ENCODE measurements around the gene ATXN10. TPM values are rescaled to one million over a fixed set of nuclear protein-coding genes. Genes with fewer than 3 reads are reported as not detected.

The ATXN10 gene
- total and polyA plus RNA-seq, 10 of the 15 experiments (the other 5 are each of a cell fraction or from before 2014, with no cell fraction given): 29.2 to 249 (median 146) TPM

DNA sequence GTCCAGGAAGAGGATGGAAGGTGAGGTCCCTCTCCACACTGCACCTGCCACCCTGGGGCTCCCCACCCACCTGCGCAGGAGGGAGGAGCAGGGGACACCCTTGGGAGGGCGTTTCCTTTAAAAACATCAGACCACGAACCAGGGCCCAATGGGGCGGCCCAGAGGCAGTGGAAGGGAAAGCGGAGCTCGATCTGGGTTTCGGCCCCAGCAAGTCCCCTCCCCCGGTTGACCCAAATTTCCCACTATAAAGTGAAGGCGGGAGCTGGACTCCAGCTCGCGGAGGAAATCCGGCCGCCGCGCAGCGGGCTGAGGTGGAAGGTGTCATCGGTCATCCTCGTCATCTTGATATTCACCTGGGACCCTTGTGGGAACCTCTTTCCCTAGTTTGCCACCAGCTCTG, 206.0 kb downstream of the ATXN10 start:
- peaks cover 0 to 2% of the 10 kb centered on the region in 2 experiments; a peak in 3 of 4 replicates for H3K27me3 ChIP-seq (replicated peaks in 1 of 2; ENCODE audit: control insufficient read depth in 2 of 2, insufficient read depth in 2 of 2, low read length in 1 of 2)
- RAD21 ChIA-PET (ENCODE audit: unreplicated experiment): no interaction called here
- SMC1A ChIA-PET (ENCODE audit: uncharacterized antibody, unreplicated experiment): no interaction called here
- WGBS (ENCODE audit: insufficient coverage, insufficient replicate concordance, low lambda C conversion rate, missing lambda C conversion rate): 67% methylated on average over 18 of the region's 18 CpGs
- H3K27ac ChIP-seq (ENCODE audit: control insufficient read depth, insufficient read depth): no peak overlapping the region
- intact Hi-C loops (cut with micrococcal nuclease; ENCODE audit: unreplicated experiment): no loop called here
- BruUV-seq (replicated peaks): no TSS peak
- H4K20me1 ChIP-seq (ENCODE audit: control insufficient read depth, insufficient read depth): no peaks in the 10 kb centered on the region
- no peak overlapping the region for H2AFZ ChIP-seq (ENCODE audit: control insufficient read depth, low read depth, low read length)
- in situ Hi-C loops (cut with MboI): no loop called here
- no peak for TF ChIP-seq DPF2 (IDR thresholded peaks at IDR 0.05)
- no peak for TF ChIP-seq MEF2B (IDR thresholded peaks at IDR 0.05; ENCODE audit: partially characterized antibody, poor library complexity, severe bottlenecking)
- TF ChIP-seq, protein P1, sequence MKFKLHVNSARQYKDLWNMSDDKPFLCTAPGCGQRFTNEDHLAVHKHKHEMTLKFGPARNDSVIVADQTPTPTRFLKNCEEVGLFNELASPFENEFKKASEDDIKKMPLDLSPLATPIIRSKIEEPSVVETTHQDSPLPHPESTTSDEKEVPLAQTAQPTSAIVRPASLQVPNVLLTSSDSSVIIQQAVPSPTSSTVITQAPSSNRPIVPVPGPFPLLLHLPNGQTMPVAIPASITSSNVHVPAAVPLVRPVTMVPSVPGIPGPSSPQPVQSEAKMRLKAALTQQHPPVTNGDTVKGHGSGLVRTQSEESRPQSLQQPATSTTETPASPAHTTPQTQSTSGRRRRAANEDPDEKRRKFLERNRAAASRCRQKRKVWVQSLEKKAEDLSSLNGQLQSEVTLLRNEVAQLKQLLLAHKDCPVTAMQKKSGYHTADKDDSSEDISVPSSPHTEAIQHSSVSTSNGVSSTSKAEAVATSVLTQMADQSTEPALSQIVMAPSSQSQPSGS (IDR thresholded peaks at IDR 0.05; ENCODE audit: low read length): no peak
- TF ChIP-seq, protein P2, sequence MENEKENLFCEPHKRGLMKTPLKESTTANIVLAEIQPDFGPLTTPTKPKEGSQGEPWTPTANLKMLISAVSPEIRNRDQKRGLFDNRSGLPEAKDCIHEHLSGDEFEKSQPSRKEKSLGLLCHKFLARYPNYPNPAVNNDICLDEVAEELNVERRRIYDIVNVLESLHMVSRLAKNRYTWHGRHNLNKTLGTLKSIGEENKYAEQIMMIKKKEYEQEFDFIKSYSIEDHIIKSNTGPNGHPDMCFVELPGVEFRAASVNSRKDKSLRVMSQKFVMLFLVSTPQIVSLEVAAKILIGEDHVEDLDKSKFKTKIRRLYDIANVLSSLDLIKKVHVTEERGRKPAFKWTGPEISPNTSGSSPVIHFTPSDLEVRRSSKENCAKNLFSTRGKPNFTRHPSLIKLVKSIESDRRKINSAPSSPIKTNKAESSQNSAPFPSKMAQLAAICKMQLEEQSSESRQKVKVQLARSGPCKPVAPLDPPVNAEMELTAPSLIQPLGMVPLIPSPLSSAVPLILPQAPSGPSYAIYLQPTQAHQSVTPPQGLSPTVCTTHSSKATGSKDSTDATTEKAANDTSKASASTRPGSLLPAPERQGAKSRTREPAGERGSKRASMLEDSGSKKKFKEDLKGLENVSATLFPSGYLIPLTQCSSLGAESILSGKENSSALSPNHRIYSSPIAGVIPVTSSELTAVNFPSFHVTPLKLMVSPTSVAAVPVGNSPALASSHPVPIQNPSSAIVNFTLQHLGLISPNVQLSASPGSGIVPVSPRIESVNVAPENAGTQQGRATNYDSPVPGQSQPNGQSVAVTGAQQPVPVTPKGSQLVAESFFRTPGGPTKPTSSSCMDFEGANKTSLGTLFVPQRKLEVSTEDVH (IDR thresholded peaks at IDR 0.05; ENCODE audit: low read depth, partially characterized antibody): no peak
- TF ChIP-seq MYC (IDR thresholded peaks at IDR 0.05; ENCODE audit: insufficient read depth, insufficient read length, insufficient replicate concordance, low read length, severe bottlenecking): no peak
- TF ChIP-seq, protein P3, sequence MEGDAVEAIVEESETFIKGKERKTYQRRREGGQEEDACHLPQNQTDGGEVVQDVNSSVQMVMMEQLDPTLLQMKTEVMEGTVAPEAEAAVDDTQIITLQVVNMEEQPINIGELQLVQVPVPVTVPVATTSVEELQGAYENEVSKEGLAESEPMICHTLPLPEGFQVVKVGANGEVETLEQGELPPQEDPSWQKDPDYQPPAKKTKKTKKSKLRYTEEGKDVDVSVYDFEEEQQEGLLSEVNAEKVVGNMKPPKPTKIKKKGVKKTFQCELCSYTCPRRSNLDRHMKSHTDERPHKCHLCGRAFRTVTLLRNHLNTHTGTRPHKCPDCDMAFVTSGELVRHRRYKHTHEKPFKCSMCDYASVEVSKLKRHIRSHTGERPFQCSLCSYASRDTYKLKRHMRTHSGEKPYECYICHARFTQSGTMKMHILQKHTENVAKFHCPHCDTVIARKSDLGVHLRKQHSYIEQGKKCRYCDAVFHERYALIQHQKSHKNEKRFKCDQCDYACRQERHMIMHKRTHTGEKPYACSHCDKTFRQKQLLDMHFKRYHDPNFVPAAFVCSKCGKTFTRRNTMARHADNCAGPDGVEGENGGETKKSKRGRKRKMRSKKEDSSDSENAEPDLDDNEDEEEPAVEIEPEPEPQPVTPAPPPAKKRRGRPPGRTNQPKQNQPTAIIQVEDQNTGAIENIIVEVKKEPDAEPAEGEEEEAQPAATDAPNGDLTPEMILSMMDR (IDR thresholded peaks at IDR 0.05 in 2 of 3, conservative IDR thresholded peaks at IDR 0.05 in 1 of 3; ENCODE audit: control insufficient read depth in 2 of 3, extremely low read depth in 1 of 3, insufficient read depth in 1 of 3, low read depth in 3 of 3, low read length in 3 of 3): no peak
- no peak for TF ChIP-seq RAD51 (IDR thresholded peaks at IDR 0.05)
- TF ChIP-seq ETV6 (conservative IDR thresholded peaks at IDR 0.05 in 1 of 2, IDR thresholded peaks at IDR 0.05 in 1 of 2; ENCODE audit: borderline replicate concordance in 1 of 2, low read depth in 1 of 2): no peak
- ATAC-seq: no peak
- no peaks in the 10 kb centered on the region for H3K79me2 ChIP-seq (ENCODE audit: control insufficient read depth, insufficient read depth, low read length)
- no peak for DNase-seq (ENCODE audit: low read depth, low spot score)
- no peaks in the 10 kb centered on the region; the same call in 2 of the 3 replicates for H3K9me3 ChIP-seq (replicated peaks; ENCODE audit: control insufficient read depth, insufficient read depth, low read length)
- POLR2A ChIA-PET: no interaction called here
- H3K4me1 ChIP-seq (ENCODE audit: control insufficient read depth, insufficient read depth, low read length): no peaks in the 10 kb centered on the region
- no peak overlapping the region for H3K4me2 ChIP-seq (ENCODE audit: control insufficient read depth, insufficient read depth)
- FAIRE-seq: no peak
- no peaks in the 10 kb centered on the region for H3K36me3 ChIP-seq (ENCODE audit: control insufficient read depth in 2 of 2, insufficient read depth in 2 of 2, low read length in 1 of 2)
- no peak overlapping the region for H3K9ac ChIP-seq (ENCODE audit: control insufficient read depth, insufficient read depth, low read length)
- no peak overlapping the region for H3K4me3 ChIP-seq
- CTCF ChIA-PET: no interaction called here

All from GM12878 (cell line).